OCI-LY3 (cell line): Measurements from ENCODE around the gene CDH4.

Source experiments
- H2AFZ ChIP-seq: fragments of 200-600, 300-600 bp; shearing (Covaris generic); 2 replicates; pipeline ENCODE4 v1.6.0; 2014; ENCODE audit warnings: antibody characterized with exemption, low read depth, low read length
- H3K27ac ChIP-seq: fragments of 200-600, 300-600 bp; sonication (generic); 2 replicates; pipeline ENCODE4 v1.5.1; 2014; ENCODE audit warnings: mild to moderate bottlenecking, low read length, moderate library complexity, mixed read lengths
- H3K27me3 ChIP-seq: fragments of 200-600, 300-600 bp; sonication (generic); 2 replicates; pipeline ENCODE4 v1.6.1; 2014; ENCODE audit warnings: low read depth, low read length, mixed read lengths
- H3K36me3 ChIP-seq: fragments of 200-600, 300-600 bp; sonication (generic); replicated peaks from 2 replicates; pipeline ENCODE3; 2014; ENCODE audit warnings: low read depth, low read length, mixed read lengths
- H3K4me1 ChIP-seq: fragments of 300-600, 200-600 bp; sonication (generic); 2 replicates; pipeline ENCODE4 v1.6.1; 2014; ENCODE audit warnings: low read length, mixed read lengths
- H3K4me2 ChIP-seq: fragments of 200-600, 300-600 bp; sonication (generic); 2 replicates; pipeline ENCODE4 v1.6.1; 2014; ENCODE audit warnings: low read length, mixed read lengths
- H3K4me3 ChIP-seq: fragments of 300-600, 200-600 bp; sonication (generic); 2 replicates; pipeline ENCODE4 v1.5.1; 2014; ENCODE audit warnings: antibody characterized with exemption, mild to moderate bottlenecking, low read length, moderate library complexity
- H3K79me2 ChIP-seq: fragments of 300-600, 200-600 bp; shearing (Covaris generic); 2 replicates; pipeline ENCODE4 v1.6.1; 2014; ENCODE audit warnings: mild to moderate bottlenecking, low read length, mixed read lengths
- H3K9ac ChIP-seq: fragments of 300-600, 200-600 bp; shearing (Covaris generic); 2 replicates; pipeline ENCODE4 v1.6.0; 2014; ENCODE audit warnings: mild to moderate bottlenecking, low read length, moderate library complexity
- H3K9me3 ChIP-seq: fragments of 200-600, 300-600 bp; shearing (Covaris generic); 2 replicates; pipeline ENCODE4 v1.6.1; 2014; ENCODE audit warnings: low read length, mixed read lengths; ENCODE audit not compliant: insufficient read depth
- H4K20me1 ChIP-seq: fragments of 200-600, 300-600 bp; sonication (generic); 2 replicates; pipeline ENCODE4 v1.6.1; 2016; ENCODE audit warnings: low read length, mixed read lengths; ENCODE audit not compliant: insufficient read depth
- EZH2phosphoT487 ChIP-seq: fragments of 200-600 bp; shearing (Covaris generic); IDR thresholded peaks from 2 replicates; pipeline ENCODE4 v1.6.1; 2018; ENCODE audit warnings: antibody characterized with exemption, mixed run types, low read depth
- TF ChIP-seq, protein P1 (sequence below): fragments of 200-600, 300-600 bp; sonication (generic); IDR thresholded peaks from 2 replicates; pipeline ENCODE4 v1.5.1; 2014; ENCODE audit warnings: antibody characterized with exemption, low read length, low read depth

The CDH4 gene

DNA sequence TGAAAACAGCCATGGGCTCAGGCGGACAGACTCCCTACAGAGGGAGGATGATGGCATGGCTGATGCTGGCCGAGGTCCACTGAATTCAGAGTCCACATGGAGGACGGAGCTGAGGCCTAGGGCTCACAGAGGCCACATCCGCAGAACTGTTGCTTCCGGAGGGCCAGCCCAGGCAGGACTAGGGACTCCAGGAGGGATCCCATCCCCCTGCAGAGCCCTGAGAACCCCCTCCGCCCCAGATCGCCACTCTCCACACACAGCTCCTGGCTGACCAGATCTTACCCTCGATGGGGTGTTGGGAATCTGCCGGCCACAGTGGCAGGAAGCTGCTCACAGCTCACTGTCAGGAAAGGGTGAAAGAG is 414.4 kb downstream of the CDH4 start:
- Histone ChIP-seq H3K27me3 (no peaks in the 10 kb centered on the region), H3K9ac (no peak overlapping the region), H3K27ac (no peak overlapping the region)

DNA sequence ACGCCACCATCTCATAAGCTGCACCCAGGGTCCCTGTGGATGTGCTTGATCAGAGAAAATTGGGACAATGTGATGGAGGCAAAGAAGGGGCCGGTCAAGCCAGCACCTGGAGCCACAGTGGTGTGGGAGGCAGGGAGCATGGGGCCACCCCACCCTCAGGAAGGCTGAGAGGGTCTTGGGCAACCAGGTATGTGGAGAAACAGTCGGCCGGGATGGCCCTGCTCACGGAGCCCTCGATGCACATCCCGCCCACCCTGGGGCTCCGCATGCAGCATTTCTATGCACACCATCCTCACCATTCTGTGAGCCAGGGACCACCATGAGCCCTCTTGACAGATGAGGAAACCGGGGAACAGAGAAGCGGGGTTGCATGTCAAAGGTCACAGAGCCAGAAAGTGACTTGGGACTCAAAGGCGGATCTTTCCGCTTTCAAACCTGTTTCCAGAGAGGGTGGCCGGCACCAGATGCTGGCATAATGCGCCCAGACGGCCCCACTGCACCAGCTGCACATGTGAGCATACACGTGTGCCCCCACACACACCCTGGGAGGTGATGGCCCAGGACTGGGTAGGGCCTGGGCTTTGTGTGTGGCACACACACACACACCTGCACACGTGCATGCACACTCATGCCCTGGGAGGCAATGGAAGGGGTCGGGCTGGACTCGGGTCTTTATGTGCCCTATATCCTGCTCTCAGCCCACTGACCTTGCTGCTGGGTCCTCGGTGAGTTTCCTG is 415.2 kb downstream of the CDH4 start:
- Histone ChIP-seq H3K4me1 (no peaks in the 10 kb centered on the region), H4K20me1 (no peaks in the 10 kb centered on the region), H3K27ac (no peak overlapping the region), H3K4me3 (no peak overlapping the region), H3K9me3 (no peaks in the 10 kb centered on the region), H3K79me2 (no peaks in the 10 kb centered on the region), H2AFZ (no peak overlapping the region), H3K27me3 (no peaks in the 10 kb centered on the region), H3K9ac (no peak overlapping the region), H3K4me2 (no peak overlapping the region), H3K36me3 (no peaks in the 10 kb centered on the region)
- TF ChIP-seq, protein P1, sequence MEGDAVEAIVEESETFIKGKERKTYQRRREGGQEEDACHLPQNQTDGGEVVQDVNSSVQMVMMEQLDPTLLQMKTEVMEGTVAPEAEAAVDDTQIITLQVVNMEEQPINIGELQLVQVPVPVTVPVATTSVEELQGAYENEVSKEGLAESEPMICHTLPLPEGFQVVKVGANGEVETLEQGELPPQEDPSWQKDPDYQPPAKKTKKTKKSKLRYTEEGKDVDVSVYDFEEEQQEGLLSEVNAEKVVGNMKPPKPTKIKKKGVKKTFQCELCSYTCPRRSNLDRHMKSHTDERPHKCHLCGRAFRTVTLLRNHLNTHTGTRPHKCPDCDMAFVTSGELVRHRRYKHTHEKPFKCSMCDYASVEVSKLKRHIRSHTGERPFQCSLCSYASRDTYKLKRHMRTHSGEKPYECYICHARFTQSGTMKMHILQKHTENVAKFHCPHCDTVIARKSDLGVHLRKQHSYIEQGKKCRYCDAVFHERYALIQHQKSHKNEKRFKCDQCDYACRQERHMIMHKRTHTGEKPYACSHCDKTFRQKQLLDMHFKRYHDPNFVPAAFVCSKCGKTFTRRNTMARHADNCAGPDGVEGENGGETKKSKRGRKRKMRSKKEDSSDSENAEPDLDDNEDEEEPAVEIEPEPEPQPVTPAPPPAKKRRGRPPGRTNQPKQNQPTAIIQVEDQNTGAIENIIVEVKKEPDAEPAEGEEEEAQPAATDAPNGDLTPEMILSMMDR, result no peak
- TF ChIP-seq EZH2phosphoT487, result no peak

More for the DNA sequence above, 414.4 kb downstream of the CDH4 start:
- no peaks in the 10 kb centered on the region for H4K20me1 ChIP-seq
- H3K4me1 ChIP-seq, result no peaks in the 10 kb centered on the region
- H2AFZ ChIP-seq, result no peak overlapping the region
- H3K36me3 ChIP-seq, result no peaks in the 10 kb centered on the region
- H3K9me3 ChIP-seq, result no peaks in the 10 kb centered on the region
- no peak for TF ChIP-seq EZH2phosphoT487
- TF ChIP-seq, protein P1, result no peak
- H3K4me3 ChIP-seq, result no peak overlapping the region
- no peaks in the 10 kb centered on the region for H3K79me2 ChIP-seq
- no peak overlapping the region for H3K4me2 ChIP-seq

DNA sequence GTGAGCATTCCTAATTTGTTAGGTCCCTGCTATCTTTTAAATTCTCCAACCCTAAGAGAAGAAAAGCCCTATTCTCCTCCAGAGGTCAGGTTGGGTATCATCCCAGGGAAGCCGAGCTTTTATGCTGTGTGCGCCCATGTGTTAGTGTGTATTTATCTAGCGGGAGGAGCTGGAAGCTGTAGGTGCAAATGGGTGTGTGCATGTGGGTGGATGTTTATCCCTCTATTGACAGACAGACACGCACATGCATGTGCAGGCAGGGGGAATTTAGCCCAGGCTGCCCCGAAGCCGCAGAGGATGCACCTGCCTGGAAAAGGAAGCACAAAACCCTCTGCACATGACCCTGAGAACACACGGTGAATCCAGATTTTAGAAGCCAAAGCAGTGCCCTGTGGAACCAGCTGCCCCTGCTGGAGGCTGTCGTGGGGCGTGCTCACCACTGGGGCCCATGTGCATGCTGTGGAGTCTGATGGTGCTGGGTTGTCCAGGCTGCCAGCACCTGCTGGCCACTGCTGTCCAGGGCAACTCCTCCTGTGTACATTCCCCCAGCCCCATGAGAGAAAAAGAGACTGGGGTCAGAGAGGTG is 416.1 kb downstream of the CDH4 start:
- Histone ChIP-seq H3K9me3 (no peaks in the 10 kb centered on the region), H3K79me2 (no peaks in the 10 kb centered on the region), H3K4me1 (no peaks in the 10 kb centered on the region), H3K4me2 (no peak overlapping the region), H2AFZ (no peak overlapping the region), H3K36me3 (no peaks in the 10 kb centered on the region), H3K27ac (no peak overlapping the region), H3K27me3 (no peaks in the 10 kb centered on the region), H4K20me1 (no peaks in the 10 kb centered on the region), H3K4me3 (no peak overlapping the region), H3K9ac (no peak overlapping the region)
- no peak for TF ChIP-seq EZH2phosphoT487
- TF ChIP-seq, protein P1, result no peak

DNA sequence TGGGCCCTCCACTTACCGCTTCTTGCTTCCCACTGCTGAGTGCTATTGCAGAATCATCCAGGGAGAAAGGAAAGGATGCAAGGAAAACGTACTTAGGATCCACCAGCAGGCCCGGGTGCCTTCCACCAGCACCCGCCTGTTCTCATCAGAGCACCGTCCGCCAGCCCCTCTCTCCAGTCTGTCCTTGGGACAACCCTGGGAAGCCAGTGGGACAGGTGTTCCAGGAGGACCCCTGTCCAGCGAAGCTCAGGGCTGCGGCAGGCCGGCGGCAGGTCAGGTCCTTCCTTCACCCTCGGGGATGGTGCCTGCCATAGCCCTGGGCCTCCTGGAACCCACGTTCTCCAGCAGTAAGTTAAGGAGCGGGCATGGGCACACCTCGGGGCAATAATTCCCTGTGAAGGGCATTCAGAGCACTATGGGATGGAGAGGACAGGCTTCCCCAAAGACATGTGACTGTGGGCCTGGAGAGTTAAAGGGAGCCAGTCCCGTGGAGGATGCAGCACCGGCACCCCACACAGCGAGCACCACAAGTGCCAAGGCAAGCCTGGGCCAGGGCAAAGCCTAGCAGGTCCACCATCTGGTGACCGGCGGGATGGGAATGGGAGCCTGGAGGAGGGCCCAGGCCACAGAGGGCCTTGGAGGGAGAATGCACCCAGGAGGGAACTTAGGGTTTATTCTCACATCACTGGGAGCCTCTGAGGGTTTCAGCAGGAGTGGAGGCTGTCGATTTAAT is 416.9 kb downstream of the CDH4 start:
- Histone ChIP-seq H2AFZ (no peak overlapping the region), H3K9ac (no peak overlapping the region), H3K27me3 (no peaks in the 10 kb centered on the region), H3K9me3 (no peaks in the 10 kb centered on the region), H4K20me1 (no peaks in the 10 kb centered on the region), H3K4me3 (no peak overlapping the region), H3K4me1 (no peaks in the 10 kb centered on the region), H3K4me2 (no peak overlapping the region), H3K27ac (no peak overlapping the region), H3K36me3 (no peaks in the 10 kb centered on the region), H3K79me2 (no peaks in the 10 kb centered on the region)
- no peak for TF ChIP-seq EZH2phosphoT487
- TF ChIP-seq, protein P1, result no peak
